HL-60 (cell line): ENCODE measurements around the gene FOXF1.

Source experiments
- DNase-seq, 2 experiments: peaks; one replicate each; pipeline ENCODE4 v3.0.0-alpha.2; 2010 to 2020; ENCODE audit warnings: low read depth in 1 of 2, low spot score in 1 of 2
- H3K27ac ChIP-seq: fragments of 250-450 bp; sonication (Bioruptor Pico); replicated peaks from 2 replicates; pipeline ENCODE4 v1.5.1; 2020; ENCODE audit warnings: mild to moderate bottlenecking, moderate library complexity
- H3K27me3 ChIP-seq: fragments of 250-450 bp; sonication (Bioruptor Pico); 2 replicates; pipeline ENCODE4 v1.5.1; 2021; ENCODE audit warnings: mild to moderate bottlenecking, moderate library complexity; ENCODE audit not compliant: insufficient read depth, poor library complexity, severe bottlenecking
- H3K4me3 ChIP-seq: replicated peaks from 2 replicates; pipeline ENCODE4 v1.5.1; 2011; ENCODE audit warnings: mild to moderate bottlenecking, control low read depth, low read length; ENCODE audit not compliant: insufficient read depth
- GABPA ChIP-seq: IDR thresholded peaks from 2 replicates; pipeline ENCODE4 v1.6.1; 2012; ENCODE audit warnings: low read depth
- POLR2AphosphoS5 ChIP-seq: IDR thresholded peaks from 2 replicates; pipeline ENCODE4 v1.6.1; 2012; ENCODE audit warnings: low read depth
- REST ChIP-seq: IDR thresholded peaks from 2 replicates; pipeline ENCODE4 v1.6.1; 2012; ENCODE audit warnings: low read depth; ENCODE audit not compliant: insufficient replicate concordance
- SPI1 ChIP-seq: IDR thresholded peaks from 2 replicates; pipeline ENCODE4 v1.6.1; 2012; ENCODE audit warnings: low read depth, mild to moderate bottlenecking, borderline replicate concordance
- TF ChIP-seq, protein P1 (sequence below): IDR thresholded peaks from one replicate; pipeline ENCODE4 v1.5.1; 2011; ENCODE audit warnings: low read length, control low read depth, inconsistent platforms; ENCODE audit not compliant: insufficient read depth

Gene FOXF1

GRCh38 chr16:86558355-86559193 lies 48.2 kb downstream of the FOXF1 start:
- DNase-seq, result no peak
- Histone ChIP-seq H3K27me3 (no peaks in the 10 kb centered on the region), H3K4me3 (no peak overlapping the region), H3K27ac (no peak overlapping the region)
- TF ChIP-seq GABPA (no peak), POLR2AphosphoS5 (no peak), SPI1 (no peak), REST (no peak)
- TF ChIP-seq, protein P1, sequence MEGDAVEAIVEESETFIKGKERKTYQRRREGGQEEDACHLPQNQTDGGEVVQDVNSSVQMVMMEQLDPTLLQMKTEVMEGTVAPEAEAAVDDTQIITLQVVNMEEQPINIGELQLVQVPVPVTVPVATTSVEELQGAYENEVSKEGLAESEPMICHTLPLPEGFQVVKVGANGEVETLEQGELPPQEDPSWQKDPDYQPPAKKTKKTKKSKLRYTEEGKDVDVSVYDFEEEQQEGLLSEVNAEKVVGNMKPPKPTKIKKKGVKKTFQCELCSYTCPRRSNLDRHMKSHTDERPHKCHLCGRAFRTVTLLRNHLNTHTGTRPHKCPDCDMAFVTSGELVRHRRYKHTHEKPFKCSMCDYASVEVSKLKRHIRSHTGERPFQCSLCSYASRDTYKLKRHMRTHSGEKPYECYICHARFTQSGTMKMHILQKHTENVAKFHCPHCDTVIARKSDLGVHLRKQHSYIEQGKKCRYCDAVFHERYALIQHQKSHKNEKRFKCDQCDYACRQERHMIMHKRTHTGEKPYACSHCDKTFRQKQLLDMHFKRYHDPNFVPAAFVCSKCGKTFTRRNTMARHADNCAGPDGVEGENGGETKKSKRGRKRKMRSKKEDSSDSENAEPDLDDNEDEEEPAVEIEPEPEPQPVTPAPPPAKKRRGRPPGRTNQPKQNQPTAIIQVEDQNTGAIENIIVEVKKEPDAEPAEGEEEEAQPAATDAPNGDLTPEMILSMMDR, result no peak

- no peak overlapping the region for H3K27ac ChIP-seq
- no peak overlapping the region for H3K4me3 ChIP-seq
- no peak for TF ChIP-seq POLR2AphosphoS5
- H3K27me3 ChIP-seq, result no peaks in the 10 kb centered on the region
- DNase-seq, result no peak
These were observed 49.5 kb downstream of the FOXF1 start for GRCh38 chr16:86559802-86560305.

- Histone ChIP-seq H3K27me3 (peaks cover 8% of the 10 kb centered on the region), H3K27ac (no peak overlapping the region), H3K4me3 (no peak overlapping the region)
- no peak for DNase-seq
- TF ChIP-seq GABPA (no peak), POLR2AphosphoS5 (no peak), REST (no peak), SPI1 (no peak)
- TF ChIP-seq, protein P1, result no peak
These were observed 52.0 kb downstream of the FOXF1 start for GRCh38 chr16:86562356-86562755.

- H3K27ac ChIP-seq, result no peak overlapping the region
- peak; percentile 26 to 68 for DNase-seq
- peaks cover 9% of the 10 kb centered on the region for H3K27me3 ChIP-seq
- TF ChIP-seq, protein P1, result peak; percentile 77
- TF ChIP-seq SPI1 (no peak), GABPA (no peak), POLR2AphosphoS5 (no peak), REST (no peak)
- no peak overlapping the region for H3K4me3 ChIP-seq
These were observed 53.4 kb downstream of the FOXF1 start for GRCh38 chr16:86563469-86564345.
